ENCODE data around the gene RALGDS.

DNA sequence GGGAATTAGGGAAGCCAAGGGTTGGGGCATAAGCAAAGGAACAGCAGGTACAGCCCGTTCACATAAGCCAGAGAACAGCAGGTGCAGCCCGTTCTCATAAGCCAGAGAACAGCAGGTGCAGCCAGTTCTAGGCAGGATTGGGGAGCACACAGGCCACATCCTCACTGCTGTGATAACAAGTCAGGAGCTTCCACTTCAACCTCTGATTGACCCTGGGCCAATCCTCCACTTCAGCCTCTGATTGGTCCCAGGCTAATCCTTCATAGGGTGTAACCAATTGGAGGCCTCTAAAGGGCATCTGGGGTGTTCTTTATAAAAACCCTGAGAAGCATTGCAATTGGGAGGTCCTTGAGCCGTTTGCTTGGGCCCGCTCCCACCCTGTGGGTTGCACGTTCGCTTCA, 31.8 kb downstream of the RALGDS start:
- TF ChIP-seq, protein P1, sequence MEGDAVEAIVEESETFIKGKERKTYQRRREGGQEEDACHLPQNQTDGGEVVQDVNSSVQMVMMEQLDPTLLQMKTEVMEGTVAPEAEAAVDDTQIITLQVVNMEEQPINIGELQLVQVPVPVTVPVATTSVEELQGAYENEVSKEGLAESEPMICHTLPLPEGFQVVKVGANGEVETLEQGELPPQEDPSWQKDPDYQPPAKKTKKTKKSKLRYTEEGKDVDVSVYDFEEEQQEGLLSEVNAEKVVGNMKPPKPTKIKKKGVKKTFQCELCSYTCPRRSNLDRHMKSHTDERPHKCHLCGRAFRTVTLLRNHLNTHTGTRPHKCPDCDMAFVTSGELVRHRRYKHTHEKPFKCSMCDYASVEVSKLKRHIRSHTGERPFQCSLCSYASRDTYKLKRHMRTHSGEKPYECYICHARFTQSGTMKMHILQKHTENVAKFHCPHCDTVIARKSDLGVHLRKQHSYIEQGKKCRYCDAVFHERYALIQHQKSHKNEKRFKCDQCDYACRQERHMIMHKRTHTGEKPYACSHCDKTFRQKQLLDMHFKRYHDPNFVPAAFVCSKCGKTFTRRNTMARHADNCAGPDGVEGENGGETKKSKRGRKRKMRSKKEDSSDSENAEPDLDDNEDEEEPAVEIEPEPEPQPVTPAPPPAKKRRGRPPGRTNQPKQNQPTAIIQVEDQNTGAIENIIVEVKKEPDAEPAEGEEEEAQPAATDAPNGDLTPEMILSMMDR (conservative IDR thresholded peaks at IDR 0.05; ENCODE audit: low read depth, low read length) = no peak
- no peak for TF ChIP-seq MXI1 (IDR thresholded peaks at IDR 0.05; ENCODE audit: borderline replicate concordance, low read depth, low read length)
- no peak for TF ChIP-seq POLR2A (IDR thresholded peaks at IDR 0.05; ENCODE audit: low read depth, low read length)
- TF ChIP-seq SMC3 (IDR thresholded peaks at IDR 0.05; ENCODE audit: low read depth, low read length) = no peak

All from IMR-90 (cell line).